ENCODE measurements around the gene AAMP.

Gene AAMP

GRCh38 chr2:218293715-218294429, 23.9 kb upstream of the AAMP start:
- DNase-seq, result no peak

GRCh38 chr2:218292048-218293014, 22.4 kb upstream of the AAMP start, which contains the start of gene TMBIM1:
TSS of gene TMBIM1 (minus strand) at chr2:218292503. CDS start at chr2:218282141, 10,362 bp downstream.
- peak; percentile 73 for DNase-seq

GRCh38 chr2:218291318-218292047, 21.5 kb upstream of the AAMP start:
- no peak for DNase-seq

GRCh38 chr2:218290316-218291261, 20.7 kb upstream of the AAMP start:
- DNase-seq, result no peak

- no peak for DNase-seq
Observed at GRCh38 chr2:218289639-218290315, 19.8 kb upstream of the AAMP start.

- DNase-seq, result peak; percentile 94
Observed at GRCh38 chr2:218286570-218287459, 16.9 kb upstream of the AAMP start.

GRCh38 chr2:218285604-218286003, 15.7 kb upstream of the AAMP start:
- no peak for DNase-seq

- DNase-seq, result peak; percentile 52
Observed at GRCh38 chr2:218284106-218284811, 14.3 kb upstream of the AAMP start.

- DNase-seq, result no peak
Observed at GRCh38 chr2:218282173-218282991, 12.4 kb upstream of the AAMP start.

- DNase-seq, result no peak
Observed at GRCh38 chr2:218281449-218281848, 11.5 kb upstream of the AAMP start.

- no peak for DNase-seq
Observed at GRCh38 chr2:218280260-218280870, 10.4 kb upstream of the AAMP start.

- no peak for DNase-seq
Observed at GRCh38 chr2:218278531-218279360, 8.8 kb upstream of the AAMP start.

- no peak for DNase-seq
Observed at GRCh38 chr2:218277921-218278320, 8.0 kb upstream of the AAMP start.

- DNase-seq, result no peak
Observed at GRCh38 chr2:218276986-218277755, 7.2 kb upstream of the AAMP start.

GRCh38 chr2:218275371-218276072, 5.6 kb upstream of the AAMP start:
- no peak for DNase-seq

- DNase-seq, result no peak
Observed at GRCh38 chr2:218274586-218274985, 4.6 kb upstream of the AAMP start.
